ENCODE measurements around the gene SMARCC1. TPM values are rescaled to one million over a fixed set of nuclear protein-coding genes. Genes with fewer than 3 reads are reported as not detected.

SMARCC1 gene
- total and polyA plus RNA-seq, 4 experiments from 2014 or later = 29.5 to 101 (median 72.7) TPM

DNA sequence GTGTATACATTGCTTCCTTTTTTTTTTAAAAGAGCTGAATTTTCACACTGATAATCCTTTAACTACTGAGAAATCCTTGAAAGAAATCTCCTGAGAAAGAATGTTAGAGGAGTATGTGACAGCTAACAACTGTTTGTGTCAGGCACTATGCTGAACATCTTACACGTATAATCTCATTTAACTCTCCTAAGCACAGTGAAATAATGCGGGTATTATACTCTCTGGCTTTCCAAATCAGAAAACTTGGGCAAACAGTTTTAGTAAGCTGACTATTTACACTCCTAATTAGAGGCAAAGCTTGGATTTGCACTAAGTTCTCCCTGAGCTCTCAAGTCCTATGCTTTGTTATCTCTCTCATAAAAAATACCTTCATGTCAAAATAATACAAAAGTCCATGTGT is 69.3 kb downstream of the SMARCC1 start:
- CTCF ChIA-PET (ENCODE audit: partially characterized antibody) = interaction anchor here (1.4 kb wide), 1 partner anchor 10 kb away, joined by 3 read pairs; no protein-coding TSS in a partner anchor
- H3K36me3 Mint-ChIP-seq = peaks cover 44 to 72% of the 10 kb centered on the region in 2 donors

GRCh38 chr3:47711596-47711995 is 70.1 kb downstream of the SMARCC1 start:
- Histone ChIP-seq H3K27me3 (ENCODE audit: insufficient read depth, low read length) (no peaks in the 10 kb centered on the region), H3K4me1 (ENCODE audit: insufficient read depth, low read length) (no peaks in the 10 kb centered on the region), H3K27ac (ENCODE audit: low read depth, low read length) (no peak overlapping the region), H3K36me3 (ENCODE audit: insufficient read depth, low read length) (peaks cover 23% of the 10 kb centered on the region), H3K9me3 (ENCODE audit: control insufficient read depth in 1 of 2, low read length in 2 of 2) (no peaks in the 10 kb centered on the region), H3K4me3 (ENCODE audit: low read length in 2 of 2) (no peak overlapping the region)
- ChIA-PET CTCF (ENCODE audit: partially characterized antibody) (no interaction called here), POLR2A (ENCODE audit: partially characterized antibody) (no interaction called here)
- Mint-ChIP-seq H3K4me1 (peaks cover 0 to 7% (median 5%) of the 10 kb centered on the region in 4 donors), H3K4me3 (no peak overlapping the region), H3K27me3 (no peaks in the 10 kb centered on the region), H3K27ac (no peak overlapping the region), H3K9me3 (no peaks in the 10 kb centered on the region), H3K36me3 (peaks cover 44 to 75% of the 10 kb centered on the region in 2 donors)
- DNase-seq = no peak
- intact Hi-C loops (cut with micrococcal nuclease) = no loop called here

More for the DNA sequence above, 69.3 kb downstream of the SMARCC1 start:
- H3K4me1 Mint-ChIP-seq = peaks cover 0 to 7% (median 5%) of the 10 kb centered on the region in 4 donors
- DNase-seq = no peak
- no peaks in the 10 kb centered on the region for H3K27me3 ChIP-seq (ENCODE audit: insufficient read depth, low read length)
- no peaks in the 10 kb centered on the region for H3K9me3 ChIP-seq (ENCODE audit: control insufficient read depth in 1 of 2, low read length in 2 of 2)
- no peak overlapping the region for H3K4me3 ChIP-seq (ENCODE audit: low read length in 2 of 2)
- intact Hi-C loops (cut with micrococcal nuclease) = no loop called here
- no peak overlapping the region for H3K27ac ChIP-seq (ENCODE audit: low read depth, low read length)
- H3K27ac Mint-ChIP-seq = no peak overlapping the region
- no peak overlapping the region for H3K4me3 Mint-ChIP-seq
- no peaks in the 10 kb centered on the region for H3K4me1 ChIP-seq (ENCODE audit: insufficient read depth, low read length)
- H3K27me3 Mint-ChIP-seq = no peaks in the 10 kb centered on the region
- no peaks in the 10 kb centered on the region for H3K9me3 Mint-ChIP-seq
- POLR2A ChIA-PET (ENCODE audit: partially characterized antibody) = no interaction called here
- peaks cover 25% of the 10 kb centered on the region for H3K36me3 ChIP-seq (ENCODE audit: insufficient read depth, low read length)

DNA sequence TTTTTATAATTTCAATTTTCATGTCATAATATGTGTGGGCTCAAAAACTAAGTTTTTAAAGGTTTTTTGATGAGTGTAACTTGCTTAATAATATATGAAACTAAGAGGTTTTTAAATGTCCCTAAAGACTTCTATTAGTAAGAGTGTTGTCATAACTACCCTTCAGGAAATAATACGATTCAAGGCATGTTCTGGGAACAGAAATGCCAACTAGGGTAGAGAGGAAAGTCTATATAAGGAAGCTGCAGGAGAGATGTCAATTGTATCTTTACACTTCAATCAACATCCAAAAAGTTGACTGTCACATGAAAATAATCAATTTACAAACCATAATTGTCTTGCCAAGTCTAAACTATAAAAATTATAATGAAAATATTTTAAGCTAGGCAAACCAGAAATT is 76.3 kb downstream of the SMARCC1 start:
- Mint-ChIP-seq H3K27ac (no peak overlapping the region), H3K4me1 (no peaks in the 10 kb centered on the region), H3K4me3 (no peak overlapping the region), H3K36me3 (peaks cover 28 to 64% of the 10 kb centered on the region in 2 donors), H3K9me3 (no peaks in the 10 kb centered on the region), H3K27me3 (no peaks in the 10 kb centered on the region)
- H3K36me3 ChIP-seq (ENCODE audit: insufficient read depth, low read length) = peaks cover 36% of the 10 kb centered on the region
- no peak for DNase-seq
- H3K27me3 ChIP-seq (ENCODE audit: insufficient read depth, low read length) = no peaks in the 10 kb centered on the region
- H3K4me3 ChIP-seq (ENCODE audit: low read length in 2 of 2) = no peak overlapping the region
- H3K4me1 ChIP-seq (ENCODE audit: insufficient read depth, low read length) = no peaks in the 10 kb centered on the region
- ChIA-PET POLR2A (ENCODE audit: partially characterized antibody) (no interaction called here), CTCF (ENCODE audit: partially characterized antibody) (interaction anchor here (0.6 to 1.1 kb wide), 3 partner anchors 9 to 83 kb away, joined by 3 read pairs; no protein-coding TSS in a partner anchor)
- H3K27ac ChIP-seq (ENCODE audit: low read depth, low read length) = no peak overlapping the region
- intact Hi-C loops (cut with micrococcal nuclease) = no loop called here
- no peaks in the 10 kb centered on the region for H3K9me3 ChIP-seq (ENCODE audit: control insufficient read depth in 1 of 2, low read length in 2 of 2)

DNA sequence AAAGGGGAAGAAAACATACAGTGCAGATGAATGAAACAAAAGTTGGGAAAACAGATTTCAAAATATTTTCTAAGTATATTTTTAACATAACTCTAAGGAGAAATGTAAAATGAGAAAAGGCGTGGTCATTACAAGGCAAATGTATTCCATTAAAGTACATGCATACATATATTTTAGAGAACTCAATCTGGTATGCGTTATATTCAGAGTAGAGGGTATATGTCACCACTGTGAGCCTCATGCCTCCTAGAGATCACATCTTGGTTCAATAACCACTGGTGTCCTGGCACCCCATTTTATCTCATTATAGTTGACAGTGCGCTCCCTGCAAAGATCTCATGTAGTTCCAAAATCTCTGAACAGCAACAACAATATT is 77.5 kb downstream of the SMARCC1 start:
- no peak overlapping the region for H3K27ac ChIP-seq (ENCODE audit: low read depth, low read length)
- no peak for DNase-seq
- Mint-ChIP-seq H3K9me3 (no peaks in the 10 kb centered on the region), H3K27ac (no peak overlapping the region), H3K36me3 (peaks cover 29 to 59% of the 10 kb centered on the region in 2 donors), H3K4me3 (no peak overlapping the region), H3K27me3 (no peaks in the 10 kb centered on the region), H3K4me1 (no peaks in the 10 kb centered on the region)
- ChIA-PET CTCF (ENCODE audit: partially characterized antibody) (interaction anchor here (0.7 kb wide), 1 partner anchor 810 kb away, joined by 4 read pairs; no protein-coding TSS in a partner anchor), POLR2A (ENCODE audit: partially characterized antibody) (no interaction called here)
- no peaks in the 10 kb centered on the region for H3K9me3 ChIP-seq (ENCODE audit: control insufficient read depth in 1 of 2, low read length in 2 of 2)
- intact Hi-C loops (cut with micrococcal nuclease) = no loop called here
- H3K4me1 ChIP-seq (ENCODE audit: insufficient read depth, low read length) = no peaks in the 10 kb centered on the region
- no peaks in the 10 kb centered on the region for H3K27me3 ChIP-seq (ENCODE audit: insufficient read depth, low read length)
- no peak overlapping the region for H3K4me3 ChIP-seq (ENCODE audit: low read length in 2 of 2)
- H3K36me3 ChIP-seq (ENCODE audit: insufficient read depth, low read length) = peaks cover 34% of the 10 kb centered on the region

DNA sequence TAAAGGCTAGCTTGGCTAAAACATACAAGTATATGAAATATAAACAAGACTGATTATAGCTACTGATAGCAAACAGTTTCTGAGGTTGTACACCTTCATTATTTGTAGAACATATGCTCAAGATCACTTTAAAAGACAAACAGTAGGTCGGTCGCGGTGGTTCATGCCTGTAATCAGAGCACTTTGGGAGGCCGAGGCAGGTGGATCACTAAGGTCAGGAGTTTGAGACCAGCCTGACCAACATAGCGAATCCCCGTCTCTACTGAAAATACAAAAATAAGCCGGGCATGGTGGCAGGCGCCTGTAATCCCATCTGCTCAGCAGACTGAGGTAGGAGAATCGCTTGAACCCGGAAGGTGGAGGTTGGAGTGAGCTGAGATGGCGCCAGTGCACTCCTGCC is 80.3 kb downstream of the SMARCC1 start:
- Histone ChIP-seq H3K27ac (ENCODE audit: low read depth, low read length) (no peak overlapping the region), H3K27me3 (ENCODE audit: insufficient read depth, low read length) (no peaks in the 10 kb centered on the region), H3K4me1 (ENCODE audit: insufficient read depth, low read length) (no peaks in the 10 kb centered on the region), H3K4me3 (ENCODE audit: low read length in 2 of 2) (no peak overlapping the region), H3K36me3 (ENCODE audit: insufficient read depth, low read length) (peaks cover 34% of the 10 kb centered on the region), H3K9me3 (ENCODE audit: control insufficient read depth in 1 of 2, low read length in 2 of 2) (no peaks in the 10 kb centered on the region)
- Mint-ChIP-seq H3K9me3 (no peaks in the 10 kb centered on the region), H3K4me3 (no peak overlapping the region), H3K36me3 (peaks cover 24 to 44% of the 10 kb centered on the region in 2 donors), H3K27me3 (no peaks in the 10 kb centered on the region), H3K4me1 (no peaks in the 10 kb centered on the region), H3K27ac (no peak overlapping the region)
- DNase-seq = no peak
- ChIA-PET POLR2A (ENCODE audit: partially characterized antibody) (no interaction called here), CTCF (ENCODE audit: partially characterized antibody) (no interaction called here)
- intact Hi-C loops (cut with micrococcal nuclease) = no loop called here

- no peak for DNase-seq
- Mint-ChIP-seq H3K36me3 (peaks cover 35 to 66% of the 10 kb centered on the region in 2 donors), H3K4me3 (no peak overlapping the region), H3K27ac (no peak overlapping the region), H3K27me3 (no peaks in the 10 kb centered on the region), H3K9me3 (no peaks in the 10 kb centered on the region), H3K4me1 (no peaks in the 10 kb centered on the region)
- H3K4me1 ChIP-seq (ENCODE audit: insufficient read depth, low read length) = no peaks in the 10 kb centered on the region
- ChIA-PET POLR2A (ENCODE audit: partially characterized antibody) (no interaction called here), CTCF (ENCODE audit: partially characterized antibody) (no interaction called here)
- no peak overlapping the region for H3K4me3 ChIP-seq (ENCODE audit: low read length in 2 of 2)
- intact Hi-C loops (cut with micrococcal nuclease) = no loop called here
- H3K36me3 ChIP-seq (ENCODE audit: insufficient read depth, low read length) = peaks cover 44% of the 10 kb centered on the region
- no peak overlapping the region for H3K27ac ChIP-seq (ENCODE audit: low read depth, low read length)
- H3K9me3 ChIP-seq (ENCODE audit: control insufficient read depth in 1 of 2, low read length in 2 of 2) = no peaks in the 10 kb centered on the region
- H3K27me3 ChIP-seq (ENCODE audit: insufficient read depth, low read length) = no peaks in the 10 kb centered on the region
Measured at GRCh38 chr3:47692158-47692557, 89.5 kb downstream of the SMARCC1 start.

GRCh38 chr3:47688488-47688887 is 93.2 kb downstream of the SMARCC1 start:
- Mint-ChIP-seq H3K4me1 (no peaks in the 10 kb centered on the region), H3K9me3 (no peaks in the 10 kb centered on the region), H3K36me3 (peaks cover 44 to 70% of the 10 kb centered on the region in 2 donors), H3K4me3 (no peak overlapping the region), H3K27me3 (no peaks in the 10 kb centered on the region), H3K27ac (peak overlapping the region in 1 of 7 donors; percentile 37)
- ChIA-PET POLR2A (ENCODE audit: partially characterized antibody) (no interaction called here), CTCF (ENCODE audit: partially characterized antibody) (no interaction called here)
- no peaks in the 10 kb centered on the region for H3K27me3 ChIP-seq (ENCODE audit: insufficient read depth, low read length)
- H3K4me3 ChIP-seq (ENCODE audit: low read length in 2 of 2) = no peak overlapping the region
- peaks cover 52% of the 10 kb centered on the region for H3K36me3 ChIP-seq (ENCODE audit: insufficient read depth, low read length)
- no peak overlapping the region for H3K27ac ChIP-seq (ENCODE audit: low read depth, low read length)
- no peak for DNase-seq
- no peaks in the 10 kb centered on the region for H3K4me1 ChIP-seq (ENCODE audit: insufficient read depth, low read length)
- intact Hi-C loops (cut with micrococcal nuclease) = no loop called here
- no peaks in the 10 kb centered on the region for H3K9me3 ChIP-seq (ENCODE audit: control insufficient read depth in 1 of 2, low read length in 2 of 2)

DNA sequence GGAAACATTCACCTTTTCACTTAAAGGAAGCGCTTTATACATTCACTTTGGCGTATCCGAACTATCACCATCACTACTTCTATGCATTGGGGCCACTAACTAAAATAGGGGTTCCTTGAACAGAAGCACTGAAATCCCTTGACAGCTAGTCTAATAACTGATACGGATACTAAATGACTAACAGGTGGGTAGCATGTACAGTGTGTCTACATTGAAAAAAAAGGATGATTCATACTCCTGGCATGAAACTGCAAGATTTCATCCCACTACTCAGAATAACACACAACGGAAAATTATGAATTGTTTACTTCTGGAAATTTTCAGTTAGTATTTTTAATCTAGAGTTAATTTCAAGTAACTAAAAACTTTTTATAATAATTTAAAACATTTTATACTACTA is 96.7 kb downstream of the SMARCC1 start:
- H3K9me3 Mint-ChIP-seq = no peaks in the 10 kb centered on the region
- peaks cover 40 to 56% of the 10 kb centered on the region in 2 donors for H3K36me3 Mint-ChIP-seq
- H3K36me3 ChIP-seq (ENCODE audit: insufficient read depth, low read length) = peaks cover 54% of the 10 kb centered on the region
- H3K4me1 ChIP-seq (ENCODE audit: insufficient read depth, low read length) = no peaks in the 10 kb centered on the region
- no peak overlapping the region for H3K4me3 ChIP-seq (ENCODE audit: low read length in 2 of 2)
- DNase-seq = no peak
- H3K9me3 ChIP-seq (ENCODE audit: control insufficient read depth in 1 of 2, low read length in 2 of 2) = no peaks in the 10 kb centered on the region
- intact Hi-C loops (cut with micrococcal nuclease) = no loop called here
- no peak overlapping the region for H3K4me3 Mint-ChIP-seq
- H3K27me3 ChIP-seq (ENCODE audit: insufficient read depth, low read length) = no peaks in the 10 kb centered on the region
- H3K27ac ChIP-seq (ENCODE audit: low read depth, low read length) = no peak overlapping the region
- POLR2A ChIA-PET (ENCODE audit: partially characterized antibody) = no interaction called here
- H3K4me1 Mint-ChIP-seq = no peaks in the 10 kb centered on the region
- CTCF ChIA-PET (ENCODE audit: partially characterized antibody) = interaction anchor here (0.6 kb wide), 1 partner anchor 983 kb away, joined by 3 read pairs; no protein-coding TSS in a partner anchor
- no peak overlapping the region for H3K27ac Mint-ChIP-seq
- no peaks in the 10 kb centered on the region for H3K27me3 Mint-ChIP-seq
